Activated naive CD4-positive, alpha-beta T cell (primary cell): Measurements from ENCODE around the gene FXYD3.
A peak's percentile ranks its signal among the peaks of the same experiment; 100 is the strongest.

Experiments
- DNase-seq, 4 experiments: peaks; one replicate each; lab custom pipeline; 2025; lab: John Stamatoyannopoulos, UW

Gene FXYD3

GRCh38 chr19:35106898-35107541, 8.6 kb upstream of the FXYD3 start:
- DNase-seq = no peak

- DNase-seq = no peak
These were observed 8.1 kb upstream of the FXYD3 start for GRCh38 chr19:35107545-35107944.

DNA sequence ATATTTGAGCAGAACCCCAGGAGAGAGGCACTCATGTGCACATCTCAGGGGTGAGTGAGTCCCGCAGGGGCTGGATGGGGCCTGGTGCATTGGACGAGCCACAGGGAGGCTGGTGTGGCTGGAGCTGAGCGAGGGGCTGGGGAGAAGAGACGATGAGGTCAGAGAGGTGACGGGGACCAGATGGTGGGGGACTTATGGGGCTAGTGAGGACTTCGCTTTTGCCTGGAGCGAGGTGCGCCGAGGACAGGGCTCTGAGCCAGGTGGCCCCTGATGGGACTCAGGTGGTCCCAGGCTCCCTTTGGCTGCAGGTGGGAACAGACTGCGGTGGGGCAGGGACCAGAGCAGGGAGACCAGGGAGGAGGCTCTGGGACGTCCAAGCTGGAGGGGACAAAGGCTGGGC, 6.9 kb upstream of the FXYD3 start:
- DNase-seq = no peak

- DNase-seq = no peak
These were observed 6.1 kb upstream of the FXYD3 start for GRCh38 chr19:35109395-35110112.

- DNase-seq = no peak
These were observed 4.6 kb upstream of the FXYD3 start for GRCh38 chr19:35110974-35111373.

- no peak for DNase-seq
These were observed 2.5 kb upstream of the FXYD3 start for GRCh38 chr19:35112995-35113688.

DNA sequence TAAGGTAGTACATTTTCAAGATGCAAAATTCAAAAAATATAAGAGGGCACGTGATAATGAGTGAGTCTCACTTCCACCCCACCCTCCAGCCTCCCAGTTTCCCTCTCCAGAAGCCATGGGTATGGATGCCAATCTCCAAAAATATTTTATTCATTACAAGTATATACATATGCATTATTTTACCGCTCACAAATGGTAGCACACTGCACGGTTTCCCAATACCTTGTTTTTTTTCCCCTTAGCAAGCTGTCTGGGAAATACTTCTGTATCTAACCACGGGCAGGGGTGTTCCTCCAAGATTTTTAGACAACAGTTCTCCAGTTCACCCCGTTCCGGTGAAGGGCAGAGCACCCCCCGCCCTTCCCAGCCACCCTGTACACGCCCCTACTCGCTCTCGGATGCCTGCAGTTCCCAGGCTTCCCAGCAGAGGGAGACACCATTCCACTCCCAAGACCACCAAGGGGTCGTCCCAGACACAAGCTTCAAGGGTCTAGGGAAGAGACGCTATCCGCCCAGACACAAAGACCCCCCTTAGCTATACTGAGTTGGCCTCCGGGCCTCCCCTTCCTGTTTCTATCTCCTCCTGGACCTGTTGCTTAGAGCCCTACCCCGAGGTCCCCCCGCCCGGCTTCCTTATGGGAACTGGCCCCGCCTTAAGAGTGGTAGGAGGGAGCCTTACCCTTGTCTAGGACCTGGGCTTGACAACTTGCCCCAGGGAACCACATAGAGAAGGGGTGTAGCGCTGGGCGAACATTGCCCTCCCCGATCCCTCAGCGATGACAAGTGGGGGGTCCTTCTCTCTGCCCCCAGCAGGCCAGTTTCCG, 1.1 kb upstream of the FXYD3 start:
- peak; percentile 45 to 63 (median 52) for DNase-seq

GRCh38 chr19:35116072-35116801, 614 bp downstream of the FXYD3 start:
- DNase-seq = no peak

- no peak for DNase-seq
These were observed 1.5 kb downstream of the FXYD3 start for GRCh38 chr19:35117116-35117515.

DNA sequence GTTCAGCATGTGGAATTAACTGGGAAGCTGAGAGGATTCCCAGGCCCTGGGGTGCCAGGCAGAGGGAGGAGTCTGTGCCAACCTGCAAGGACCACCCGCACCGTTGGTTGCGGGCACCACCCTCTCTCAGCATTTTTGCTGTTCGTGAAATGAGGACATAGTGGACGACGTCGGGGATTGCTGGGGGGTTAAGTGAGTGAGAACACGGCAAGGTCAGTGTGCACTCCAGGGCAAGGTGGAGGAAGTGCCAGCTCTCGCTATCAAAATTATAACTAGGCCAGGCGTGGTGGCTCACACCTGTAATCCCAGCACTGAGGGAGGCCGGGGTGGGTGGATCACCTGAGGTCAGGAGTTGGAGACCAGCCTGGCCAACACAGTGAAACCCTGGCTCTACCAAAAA, 2.2 kb downstream of the FXYD3 start:
- DNase-seq = no peak

DNA sequence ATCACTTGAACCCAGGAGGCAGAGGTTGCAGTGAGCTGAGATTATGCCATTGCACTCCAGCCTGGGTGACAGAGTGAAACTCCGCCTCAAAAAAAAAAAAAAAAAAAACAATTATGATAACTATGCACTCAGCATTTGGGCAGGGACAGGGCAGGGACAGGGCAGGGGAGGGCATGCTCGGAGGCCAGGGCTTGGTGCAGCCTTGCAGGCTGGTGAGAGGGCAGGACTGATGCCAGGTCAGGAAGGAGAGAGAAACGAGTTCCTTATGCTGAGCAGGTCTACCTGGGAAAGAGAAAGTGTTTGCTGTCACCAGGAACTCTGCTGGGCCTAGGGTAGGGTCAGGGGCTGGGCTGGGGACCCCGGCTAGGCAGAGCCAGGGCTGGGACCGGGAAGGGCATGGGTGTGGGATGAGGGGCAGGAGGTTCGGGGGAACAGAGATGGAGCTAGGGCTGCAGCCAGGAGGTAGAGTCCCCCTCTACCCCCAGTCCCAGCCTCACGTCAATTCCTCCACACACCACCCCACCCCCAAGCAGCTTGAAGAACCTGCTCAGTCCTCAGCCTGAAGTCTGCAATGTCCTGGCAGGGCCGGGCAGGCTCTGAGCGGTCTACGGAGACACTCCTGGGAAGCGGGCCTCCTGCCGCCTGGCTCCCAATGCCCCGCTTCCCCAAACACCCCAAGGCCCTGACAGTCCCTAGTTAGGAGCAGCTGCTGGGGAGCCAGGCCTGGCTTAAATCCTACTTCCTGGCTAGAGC, 2.8 kb downstream of the FXYD3 start:
- DNase-seq = no peak

DNA sequence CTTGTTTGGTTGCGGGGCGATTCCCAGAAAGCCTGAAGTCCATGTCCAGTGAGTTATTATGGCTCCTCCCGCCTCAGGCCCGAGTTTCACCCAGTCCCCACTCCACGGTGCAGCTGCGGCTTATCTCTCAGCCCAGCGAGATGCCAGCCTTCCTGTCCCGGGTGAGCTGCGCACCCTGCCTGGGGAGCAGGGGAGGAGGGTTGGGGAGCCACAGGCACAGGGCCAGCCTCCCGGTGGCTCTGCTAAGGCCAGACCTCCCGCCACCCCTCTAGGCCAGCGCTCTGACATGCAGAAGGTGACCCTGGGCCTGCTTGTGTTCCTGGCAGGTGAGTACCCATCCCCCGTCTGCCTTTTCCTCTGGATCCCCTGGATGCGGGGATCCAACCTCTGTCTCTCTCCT, 3.5 kb downstream of the FXYD3 start:
- DNase-seq = no peak

DNA sequence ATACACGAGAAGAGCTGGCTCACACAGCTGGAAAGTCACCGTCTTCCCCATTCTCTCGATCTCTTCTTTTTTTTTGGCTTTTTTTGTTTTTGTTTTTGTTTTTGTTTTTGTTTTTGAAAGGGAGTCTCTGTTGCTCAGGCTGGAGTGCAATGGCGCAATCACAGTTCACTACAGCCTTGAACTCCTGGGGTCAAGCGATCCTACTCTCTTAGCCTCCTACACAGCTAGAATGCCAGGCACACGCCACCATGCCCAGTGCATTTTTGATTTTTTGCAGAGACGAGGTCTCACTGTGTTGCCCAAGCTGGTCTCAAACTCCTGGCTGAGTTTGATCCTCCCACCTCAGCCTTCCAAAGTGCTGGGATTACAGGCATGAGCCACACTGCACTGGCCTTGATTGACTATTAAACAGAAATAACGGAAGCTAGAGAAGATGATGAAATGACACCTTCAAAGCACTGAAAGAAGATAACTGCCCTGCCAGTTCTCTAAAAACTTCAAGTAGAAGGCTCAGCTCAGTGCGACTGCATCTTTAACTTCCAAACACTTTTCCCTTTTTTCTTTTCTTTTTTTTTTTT, 4.0 kb downstream of the FXYD3 start:
- DNase-seq = no peak

DNA sequence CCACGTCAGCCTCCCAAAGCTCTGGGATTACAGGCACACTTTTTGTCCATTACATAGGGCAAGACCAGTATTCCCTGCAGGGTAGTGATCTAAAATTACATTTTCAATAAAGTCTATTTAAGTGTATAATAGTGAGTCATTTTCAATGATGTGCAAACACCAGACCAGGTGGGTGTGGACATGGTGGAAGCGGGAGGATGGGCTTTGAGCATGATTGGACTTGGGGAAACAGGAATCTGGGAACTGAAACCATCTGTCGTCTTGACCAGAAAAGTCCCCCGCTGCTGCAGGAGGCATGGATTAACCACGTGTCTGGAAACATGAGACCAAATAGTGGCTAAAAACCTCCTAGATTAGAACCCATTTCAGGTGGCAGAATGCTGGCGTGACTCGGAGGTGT, 4.9 kb downstream of the FXYD3 start:
- no peak for DNase-seq

- no peak for DNase-seq
These were observed 5.3 kb downstream of the FXYD3 start for GRCh38 chr19:35120898-35121297.

DNA sequence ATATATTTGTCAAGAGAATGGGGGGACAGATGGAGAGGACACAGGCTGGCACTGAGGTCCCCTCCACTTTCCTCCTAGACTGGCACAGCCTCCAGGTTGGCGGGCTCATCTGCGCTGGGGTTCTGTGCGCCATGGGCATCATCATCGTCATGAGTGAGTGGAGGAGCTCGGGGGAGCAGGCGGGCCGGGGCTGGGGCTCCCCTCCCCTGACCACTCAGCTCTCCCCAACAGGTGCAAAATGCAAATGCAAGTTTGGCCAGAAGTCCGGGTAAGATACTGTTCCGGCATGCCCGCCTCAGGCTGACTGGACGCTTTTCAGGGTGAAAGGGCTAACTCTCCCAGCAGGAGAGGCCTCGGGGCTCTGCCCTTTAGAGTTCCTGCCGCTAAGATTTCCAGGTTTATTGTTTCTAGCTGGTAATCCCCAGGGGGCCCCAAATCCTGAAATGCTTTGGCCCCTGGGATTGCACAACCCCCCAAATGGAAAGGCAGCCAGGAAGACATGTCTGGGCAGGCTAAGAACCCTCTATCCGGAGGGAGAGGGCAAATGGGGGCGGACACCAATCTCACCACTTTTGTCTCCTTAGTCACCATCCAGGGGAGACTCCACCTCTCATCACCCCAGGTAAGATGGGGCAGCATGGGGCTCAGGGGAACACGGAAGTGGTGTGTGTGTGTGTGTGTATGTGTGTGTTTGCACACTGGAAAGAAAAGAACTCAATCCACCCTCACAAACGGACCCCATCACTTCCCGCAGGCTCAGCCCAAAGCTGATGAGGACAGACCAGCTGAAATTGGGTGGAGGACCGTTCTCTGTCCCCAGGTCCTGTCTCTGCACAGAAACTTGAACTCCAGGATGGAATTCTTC, 7.3 kb downstream of the FXYD3 start:
- DNase-seq = no peak

GRCh38 chr19:35123573-35123972, 8.0 kb downstream of the FXYD3 start:
- no peak for DNase-seq

DNA sequence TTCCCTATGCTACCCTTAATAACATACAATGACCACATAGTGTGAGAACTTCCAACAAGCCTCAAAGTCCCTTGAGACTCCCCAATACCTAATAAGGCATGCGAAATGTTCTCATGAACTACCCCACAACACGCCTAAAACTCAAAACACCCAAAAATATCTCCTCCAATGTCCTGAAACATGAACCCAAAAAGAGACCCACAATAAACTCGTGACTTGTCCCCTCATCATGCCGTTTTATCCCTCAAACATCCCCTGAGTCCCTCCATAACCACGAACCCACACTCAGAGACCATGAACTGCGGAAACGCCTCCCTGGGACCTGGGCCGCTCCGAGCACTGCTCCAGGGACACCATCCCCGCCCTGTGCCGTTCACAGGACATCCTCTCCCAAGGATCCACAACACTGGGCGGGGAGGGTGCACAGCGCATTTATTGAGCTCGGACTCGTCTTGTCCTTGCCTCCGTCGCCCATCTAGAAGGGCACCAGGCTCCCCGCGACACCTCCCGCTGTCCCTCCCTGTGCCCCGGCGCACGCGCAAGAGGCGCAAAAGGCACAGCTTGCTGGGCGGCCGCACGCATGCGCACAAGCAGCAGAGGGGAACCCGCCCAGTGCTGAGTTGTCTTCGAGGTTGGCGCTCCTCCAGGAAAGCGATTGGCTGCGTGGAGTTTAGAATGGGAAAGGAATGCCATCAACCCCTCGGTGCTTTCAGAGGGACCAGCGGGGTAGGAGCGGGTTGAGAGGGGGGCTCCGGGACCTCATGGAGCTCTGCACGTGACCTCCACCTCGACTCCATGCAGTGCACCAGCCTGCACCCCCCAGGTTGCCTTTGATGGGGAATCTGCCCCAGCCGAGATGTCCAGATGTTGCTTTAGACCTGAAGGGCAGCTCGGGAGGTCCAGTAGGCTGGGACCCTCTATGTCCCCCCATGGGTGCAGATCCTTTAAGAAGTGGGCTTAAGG, 8.8 kb downstream of the FXYD3 start:
- DNase-seq = peak; percentile 57 to 83 (median 74)
